A549 (cell line): Measurements from ENCODE around the gene TOB2. TPM values are rescaled to one million over a fixed set of nuclear protein-coding genes. Genes with fewer than 3 reads are reported as not detected.

Source experiments
- ATAC-seq, 2 experiments: fragments of 200-7000 bp in 1 of 2; fragments of >200 bp in 1 of 2; cut with Nextera tagmentation in 1 of 2; cut with Tn5 transposase in 1 of 2; 3 replicates each; pipeline versions ENCODE4 v1.8.0 to v1.9.1; 2018 to 2020; ENCODE audit warnings: mild to moderate bottlenecking in 1 of 2, moderate library complexity in 1 of 2
- CTCF ChIA-PET: fragments of 300-600 bp; sonication (Branson Sonifier 250); formaldehyde crosslinking; extraction: SDS; loops from one replicate; lab custom pipeline; 2021; ENCODE audit warnings: antibody characterized with exemption, inconsistent platforms; lab: Yijun Ruan, JAX
- POLR2A ChIA-PET: fragments of 350-600 bp; formaldehyde crosslinking; extraction: SDS; loops from one replicate; lab custom pipeline; 2021; ENCODE audit warnings: antibody characterized with exemption, inconsistent platforms; lab: Yijun Ruan, JAX
- DNase-seq, 2 experiments: peaks; one replicate each; pipeline versions ENCODE4 v3.0.0 to v3.0.0-alpha.2; 2011 to 2016; ENCODE audit warnings: low read depth in 1 of 2, low spot score in 1 of 2
- FAIRE-seq: peaks from 2 replicates; lab custom pipeline; 2011; peaks lifted over from hg19 to GRCh38; lab: Jason Lieb, UNC
- H3K27ac ChIP-seq, 2 experiments: fragments of >200 bp; sonication (Bioruptor Twin); formaldehyde crosslinking; 3 replicates each; pipeline ENCODE4 v1.5.1; 2016 to 2017
- H3K4me1 ChIP-seq: fragments of >200 bp; sonication (Bioruptor Twin); formaldehyde crosslinking; 3 replicates; pipeline ENCODE4 v1.6.1; 2016
- H3K4me2 ChIP-seq: fragments of >200 bp; sonication (Bioruptor Twin); formaldehyde crosslinking; 3 replicates; pipeline ENCODE4 v1.6.1; 2016
- H3K4me3 ChIP-seq: fragments of >200 bp; sonication (Bioruptor Twin); formaldehyde crosslinking; 3 replicates; pipeline ENCODE4 v1.5.1; 2016
- H3K9me3 ChIP-seq: fragments of >200 bp; sonication (Bioruptor Twin); formaldehyde crosslinking; 3 replicates; pipeline ENCODE4 v1.6.1; 2016
- ATOH8 ChIP-seq: fragments of 250-450 bp; sonication (Bioruptor Pico); IDR thresholded peaks from 2 replicates; pipeline ENCODE4 v1.5.0; 2020; ENCODE audit warnings: low read depth, mild to moderate bottlenecking, moderate library complexity
- BCL3 ChIP-seq: fragments of >200 bp; sonication (Bioruptor Twin); formaldehyde crosslinking; IDR thresholded peaks from 3 replicates; pipeline ENCODE4 v1.6.1; 2016
- BHLHE40 ChIP-seq: IDR thresholded peaks from 2 replicates; pipeline ENCODE4 v1.6.1; 2012; ENCODE audit warnings: low read depth, low read length, inconsistent platforms
- CHD2 ChIP-seq: fragments of 150-350 bp; IDR thresholded peaks from 2 replicates; pipeline ENCODE4 v1.6.1; 2014; ENCODE audit warnings: low read length; ENCODE audit not compliant: partially characterized antibody
- CHD4 ChIP-seq: fragments of 200-600 bp; sonication (generic); IDR thresholded peaks from 2 replicates; pipeline ENCODE4 v1.6.1; 2016; ENCODE audit warnings: antibody characterized with exemption, mild to moderate bottlenecking, borderline replicate concordance
- CTCF ChIP-seq: fragments of >200 bp; sonication (Bioruptor Twin); formaldehyde crosslinking; IDR thresholded peaks from 3 replicates; pipeline ENCODE4 v1.5.1; 2016
- EHF ChIP-seq: fragments of 250-450 bp; sonication (Bioruptor Pico); IDR thresholded peaks from 2 replicates; pipeline ENCODE4 v1.5.0; 2020; ENCODE audit warnings: mild to moderate bottlenecking
- EP300 ChIP-seq, 2 experiments: fragments of >200 bp; sonication (Bioruptor Twin); formaldehyde crosslinking; IDR thresholded peaks; 2 replicates in 1 of 2; 3 replicates in 1 of 2; pipeline ENCODE4 v1.6.1; 2016 to 2017
- HOXA7 ChIP-seq: fragments of 250-450 bp; sonication (Bioruptor Pico); IDR thresholded peaks from 2 replicates; pipeline ENCODE4 v1.5.0; 2020; ENCODE audit warnings: mild to moderate bottlenecking, moderate library complexity
- HOXB5 ChIP-seq: fragments of 250-450 bp; sonication (Bioruptor Pico); IDR thresholded peaks from 2 replicates; pipeline ENCODE4 v1.5.0; 2020; ENCODE audit warnings: mild to moderate bottlenecking, moderate library complexity
- KDM1A ChIP-seq: fragments of 200-600 bp; sonication (generic); IDR thresholded peaks from 2 replicates; pipeline ENCODE4 v1.6.1; 2016; ENCODE audit warnings: low read depth, mild to moderate bottlenecking
- MAX ChIP-seq: IDR thresholded peaks from 2 replicates; pipeline ENCODE4 v1.6.1; 2012
- NFE2L2 ChIP-seq: fragments of 150-350 bp; conservative IDR thresholded peaks from 2 replicates; pipeline ENCODE4 v1.6.1; 2014; ENCODE audit warnings: low read length
- POLR2AphosphoS2 ChIP-seq: conservative IDR thresholded peaks from 2 replicates; pipeline ENCODE4 v1.6.1; 2012; ENCODE audit warnings: low read length, improper control_type of control experiment, inconsistent platforms
- RARB ChIP-seq: fragments of 250-450 bp; sonication (Bioruptor Pico); IDR thresholded peaks from 2 replicates; pipeline ENCODE4 v1.8.0; 2021; ENCODE audit warnings: mild to moderate bottlenecking, moderate library complexity
- RCOR1 ChIP-seq: fragments of 150-350 bp; IDR thresholded peaks from 2 replicates; pipeline ENCODE4 v1.6.1; 2014; ENCODE audit warnings: antibody characterized with exemption, low read length, low read depth
- RNF2 ChIP-seq: fragments of 200-600 bp; sonication (generic); IDR thresholded peaks from 2 replicates; pipeline ENCODE4 v1.6.1; 2016; ENCODE audit warnings: low read depth, mild to moderate bottlenecking, antibody characterized with exemption, moderate library complexity, borderline replicate concordance
- TFCP2L1 ChIP-seq: fragments of 250-450 bp; sonication (Bioruptor Pico); IDR thresholded peaks from 2 replicates; pipeline ENCODE4 v1.5.0; 2021; ENCODE audit warnings: mild to moderate bottlenecking
- WGBS: methylation state at CpG from one replicate; pipeline ENCODE4 v1.1.6; 2017; ENCODE audit errors: missing lambda C conversion rate; 5-methylcytosine and 5-hydroxymethylcytosine counted together
- polyA plus RNA-seq, 4 experiments: library from polyadenylated mRNA; depleted of rRNA in 3 of 4; stranded (reverse); fragments of >200 nt; fragmentation: RNase III in 1 of 4; extraction: RNeasy Plus Mini Kit Qiagen cat#74134 plus additional on column Dnase treatment in 1 of 4; gene quantifications; 2 replicates in 3 of 4; 3 replicates in 1 of 4; pipeline ENCODE4 v1.2.3, GENCODE V29; 2011 to 2017
- TF ChIP-seq, protein P1 (sequence below): fragments of >200 bp; sonication (Bioruptor Twin); formaldehyde crosslinking; IDR thresholded peaks from 2 replicates; pipeline ENCODE4 v1.6.1; 2016
- TF ChIP-seq, protein P2 (sequence below): fragments of 200-600 bp; sonication (generic); IDR thresholded peaks from 2 replicates; pipeline ENCODE4 v1.6.1; 2016; ENCODE audit warnings: antibody characterized with exemption, mild to moderate bottlenecking, moderate library complexity
- TF ChIP-seq, protein P3 (sequence below): fragments of 250-450 bp; sonication (Bioruptor Pico); IDR thresholded peaks from 2 replicates; pipeline ENCODE4 v1.5.0; 2021; ENCODE audit warnings: mild to moderate bottlenecking, moderate library complexity, borderline replicate concordance

Gene TOB2
- polyA plus RNA-seq, 2 of the 4 experiments (the other 2 are of a cell fraction): 11.4 to 14.7 TPM

- CTCF ChIA-PET: interaction anchor here (0.6 kb wide), 1 partner anchor 59 kb away, joined by 3 read pairs; no protein-coding TSS in a partner anchor
- WGBS: 87% methylated on average over 8 of the region's 8 CpGs
- POLR2A ChIA-PET: no interaction called here
- FAIRE-seq (no peak), DNase-seq (no peak), ATAC-seq (no peak)
- H3K9me3 ChIP-seq: no peaks in the 10 kb centered on the region
- no peak overlapping the region for H3K4me2 ChIP-seq
- no peak overlapping the region for H3K27ac ChIP-seq
- H3K4me1 ChIP-seq: no peaks in the 10 kb centered on the region
- TF ChIP-seq POLR2AphosphoS2: no peak
- no peak for TF ChIP-seq MAX
- TF ChIP-seq EHF (CRISPR knock-in tag): no peak
- TF ChIP-seq ATOH8: no peak
- no peak for TF ChIP-seq HOXB5 (CRISPR knock-in tag)
- TF ChIP-seq RARB: no peak
- TF ChIP-seq, protein P1, sequence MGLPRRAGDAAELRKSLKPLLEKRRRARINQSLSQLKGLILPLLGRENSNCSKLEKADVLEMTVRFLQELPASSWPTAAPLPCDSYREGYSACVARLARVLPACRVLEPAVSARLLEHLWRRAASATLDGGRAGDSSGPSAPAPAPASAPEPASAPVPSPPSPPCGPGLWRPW: no peak
- no peak for TF ChIP-seq BCL3
- no peak for TF ChIP-seq RCOR1
- no peak for TF ChIP-seq TFCP2L1 (CRISPR knock-in tag)
- TF ChIP-seq, protein P2, sequence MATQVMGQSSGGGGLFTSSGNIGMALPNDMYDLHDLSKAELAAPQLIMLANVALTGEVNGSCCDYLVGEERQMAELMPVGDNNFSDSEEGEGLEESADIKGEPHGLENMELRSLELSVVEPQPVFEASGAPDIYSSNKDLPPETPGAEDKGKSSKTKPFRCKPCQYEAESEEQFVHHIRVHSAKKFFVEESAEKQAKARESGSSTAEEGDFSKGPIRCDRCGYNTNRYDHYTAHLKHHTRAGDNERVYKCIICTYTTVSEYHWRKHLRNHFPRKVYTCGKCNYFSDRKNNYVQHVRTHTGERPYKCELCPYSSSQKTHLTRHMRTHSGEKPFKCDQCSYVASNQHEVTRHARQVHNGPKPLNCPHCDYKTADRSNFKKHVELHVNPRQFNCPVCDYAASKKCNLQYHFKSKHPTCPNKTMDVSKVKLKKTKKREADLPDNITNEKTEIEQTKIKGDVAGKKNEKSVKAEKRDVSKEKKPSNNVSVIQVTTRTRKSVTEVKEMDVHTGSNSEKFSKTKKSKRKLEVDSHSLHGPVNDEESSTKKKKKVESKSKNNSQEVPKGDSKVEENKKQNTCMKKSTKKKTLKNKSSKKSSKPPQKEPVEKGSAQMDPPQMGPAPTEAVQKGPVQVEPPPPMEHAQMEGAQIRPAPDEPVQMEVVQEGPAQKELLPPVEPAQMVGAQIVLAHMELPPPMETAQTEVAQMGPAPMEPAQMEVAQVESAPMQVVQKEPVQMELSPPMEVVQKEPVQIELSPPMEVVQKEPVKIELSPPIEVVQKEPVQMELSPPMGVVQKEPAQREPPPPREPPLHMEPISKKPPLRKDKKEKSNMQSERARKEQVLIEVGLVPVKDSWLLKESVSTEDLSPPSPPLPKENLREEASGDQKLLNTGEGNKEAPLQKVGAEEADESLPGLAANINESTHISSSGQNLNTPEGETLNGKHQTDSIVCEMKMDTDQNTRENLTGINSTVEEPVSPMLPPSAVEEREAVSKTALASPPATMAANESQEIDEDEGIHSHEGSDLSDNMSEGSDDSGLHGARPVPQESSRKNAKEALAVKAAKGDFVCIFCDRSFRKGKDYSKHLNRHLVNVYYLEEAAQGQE: no peak
- TF ChIP-seq CHD4: no peak
- no peak for TF ChIP-seq CTCF
- no peak for TF ChIP-seq EP300 (IDR thresholded peaks at IDR 0.05)
- H3K4me3 ChIP-seq: no peak overlapping the region
Measured at GRCh38 chr22:41487037-41487935, 40.7 kb upstream of the TOB2 start.

DNA sequence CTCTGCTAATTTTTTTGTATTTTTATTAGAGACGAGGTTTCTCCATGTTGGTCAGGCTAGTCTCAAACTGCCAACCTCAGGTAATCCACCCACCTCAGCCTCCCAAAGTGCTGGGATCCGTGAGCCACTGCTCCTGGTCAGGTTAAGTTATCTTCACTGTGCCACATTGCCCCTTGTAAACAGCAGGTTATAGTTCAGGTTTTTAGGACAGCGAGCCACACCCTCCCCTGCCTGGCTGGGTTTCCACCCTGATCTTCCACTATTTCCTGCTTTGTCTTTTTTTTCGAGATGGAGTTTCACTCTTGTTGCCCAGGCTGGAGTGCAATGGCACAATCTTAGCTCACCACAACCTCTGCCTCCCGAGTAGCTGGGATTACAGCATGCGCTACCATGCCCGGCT is 38.4 kb upstream of the TOB2 start:
- no peak overlapping the region for H3K4me2 ChIP-seq
- H3K4me1 ChIP-seq: no peaks in the 10 kb centered on the region; the same call in 2 of the 3 replicates
- ChIA-PET CTCF (interaction anchor here (0.6 to 1.6 kb wide), 2 partner anchors 33 to 81 kb away, joined by 3 to 7 read pairs; no protein-coding TSS in a partner anchor), POLR2A (no interaction called here)
- FAIRE-seq (no peak), ATAC-seq (no peak), DNase-seq (no peak)
- H3K9me3 ChIP-seq: no peaks in the 10 kb centered on the region
- H3K4me3 ChIP-seq: no peak overlapping the region
- no peak for TF ChIP-seq TFCP2L1 (CRISPR knock-in tag)
- TF ChIP-seq KDM1A: no peak
- TF ChIP-seq RNF2: no peak
- no peak for TF ChIP-seq NFE2L2
- no peak for TF ChIP-seq BHLHE40
- no peak for TF ChIP-seq EHF (CRISPR knock-in tag)
- TF ChIP-seq POLR2AphosphoS2: no peak
- no peak for TF ChIP-seq HOXA7 (CRISPR knock-in tag)
- TF ChIP-seq, protein P3, sequence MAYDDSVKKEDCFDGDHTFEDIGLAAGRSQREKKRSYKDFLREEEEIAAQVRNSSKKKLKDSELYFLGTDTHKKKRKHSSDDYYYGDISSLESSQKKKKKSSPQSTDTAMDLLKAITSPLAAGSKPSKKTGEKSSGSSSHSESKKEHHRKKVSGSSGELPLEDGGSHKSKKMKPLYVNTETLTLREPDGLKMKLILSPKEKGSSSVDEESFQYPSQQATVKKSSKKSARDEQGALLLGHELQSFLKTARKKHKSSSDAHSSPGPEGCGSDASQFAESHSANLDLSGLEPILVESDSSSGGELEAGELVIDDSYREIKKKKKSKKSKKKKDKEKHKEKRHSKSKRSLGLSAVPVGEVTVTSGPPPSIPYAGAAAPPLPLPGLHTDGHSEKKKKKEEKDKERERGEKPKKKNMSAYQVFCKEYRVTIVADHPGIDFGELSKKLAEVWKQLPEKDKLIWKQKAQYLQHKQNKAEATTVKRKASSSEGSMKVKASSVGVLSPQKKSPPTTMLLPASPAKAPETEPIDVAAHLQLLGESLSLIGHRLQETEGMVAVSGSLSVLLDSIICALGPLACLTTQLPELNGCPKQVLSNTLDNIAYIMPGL (CRISPR knock-in tag): no peak
- TF ChIP-seq CHD2: no peak
- 87% methylated on average over 7 of the region's 7 CpGs for WGBS
- no peak overlapping the region for H3K27ac ChIP-seq
